ENCODE results near the gene DDX56. TPM values are rescaled to one million over a fixed set of nuclear protein-coding genes. Genes with fewer than 3 reads are reported as not detected.

Gene DDX56
- total and polyA plus RNA-seq, 2 of the 13 experiments (the other 11 are each of a cell fraction or from before 2014, with no cell fraction given), result 82.6 to 120 TPM

DNA sequence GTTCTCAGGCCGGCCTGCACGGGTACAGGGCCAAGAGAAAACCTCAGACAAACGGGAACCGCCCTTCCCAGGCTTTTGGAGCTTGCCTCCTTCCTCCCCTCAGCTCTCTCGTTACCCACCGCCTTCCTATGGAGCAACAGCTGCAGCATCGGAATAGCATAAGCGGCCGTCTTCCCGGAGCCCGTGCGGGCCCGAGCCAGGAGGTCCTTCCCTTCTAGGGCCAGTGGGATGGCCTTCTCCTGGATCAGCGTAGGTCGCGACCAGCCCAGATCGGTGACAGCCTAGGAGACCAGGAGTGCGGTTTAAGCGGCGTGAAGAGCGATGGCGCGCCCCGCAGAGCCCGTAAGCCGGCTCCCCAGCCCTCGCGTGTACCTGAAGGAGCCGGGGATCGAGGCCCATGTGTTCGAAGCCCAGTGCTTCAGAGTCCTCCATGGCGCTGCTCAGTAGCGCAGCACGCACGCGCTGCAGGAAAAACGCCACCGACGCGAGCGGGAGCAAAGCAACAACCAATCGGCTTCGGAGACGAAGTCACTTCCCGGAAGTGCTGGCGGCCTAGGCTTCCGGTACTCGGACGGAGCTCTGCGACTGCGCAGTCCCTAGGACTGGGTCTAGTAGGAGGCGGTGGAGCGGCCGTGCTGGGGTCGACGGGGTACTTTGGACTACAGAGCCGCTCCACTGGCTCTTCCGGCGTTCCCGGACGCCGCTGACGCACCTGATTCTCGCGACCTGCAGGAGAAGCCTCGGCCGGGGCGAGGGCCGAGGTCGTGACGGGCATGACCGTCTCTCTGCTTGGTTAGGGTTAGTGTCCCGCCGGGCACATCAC, at the start of gene DDX56 (continued):
- TF ChIP-seq, protein P1, sequence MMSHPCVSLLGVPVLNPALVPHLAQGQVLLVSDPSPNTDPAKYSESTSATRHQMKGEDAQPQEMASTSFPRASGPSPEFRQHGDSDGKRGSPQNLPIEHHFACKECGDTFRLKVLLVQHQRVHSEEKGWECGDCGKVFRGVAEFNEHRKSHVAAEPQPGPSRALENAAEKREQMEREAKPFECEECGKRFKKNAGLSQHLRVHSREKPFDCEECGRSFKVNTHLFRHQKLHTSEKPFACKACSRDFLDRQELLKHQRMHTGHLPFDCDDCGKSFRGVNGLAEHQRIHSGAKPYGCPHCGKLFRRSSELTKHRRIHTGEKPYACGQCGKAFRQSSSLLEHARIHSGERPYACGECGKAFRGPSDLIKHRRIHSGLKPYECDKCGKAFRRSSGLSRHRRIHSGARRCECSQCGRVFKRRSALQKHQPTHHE (CRISPR knock-in tag; IDR thresholded peaks at IDR 0.05; ENCODE audit: borderline replicate concordance), result peak; percentile 63; the same call in 1 of the 2 replicates
- peak; percentile 94 for TF ChIP-seq SALL1 (CRISPR knock-in tag; IDR thresholded peaks at IDR 0.05)
- TF ChIP-seq KLF13 (CRISPR knock-in tag; IDR thresholded peaks at IDR 0.05), result 0 out of 2 replicates have a peak, but pooled peaks have one; percentile 79
- TF ChIP-seq, protein P2, sequence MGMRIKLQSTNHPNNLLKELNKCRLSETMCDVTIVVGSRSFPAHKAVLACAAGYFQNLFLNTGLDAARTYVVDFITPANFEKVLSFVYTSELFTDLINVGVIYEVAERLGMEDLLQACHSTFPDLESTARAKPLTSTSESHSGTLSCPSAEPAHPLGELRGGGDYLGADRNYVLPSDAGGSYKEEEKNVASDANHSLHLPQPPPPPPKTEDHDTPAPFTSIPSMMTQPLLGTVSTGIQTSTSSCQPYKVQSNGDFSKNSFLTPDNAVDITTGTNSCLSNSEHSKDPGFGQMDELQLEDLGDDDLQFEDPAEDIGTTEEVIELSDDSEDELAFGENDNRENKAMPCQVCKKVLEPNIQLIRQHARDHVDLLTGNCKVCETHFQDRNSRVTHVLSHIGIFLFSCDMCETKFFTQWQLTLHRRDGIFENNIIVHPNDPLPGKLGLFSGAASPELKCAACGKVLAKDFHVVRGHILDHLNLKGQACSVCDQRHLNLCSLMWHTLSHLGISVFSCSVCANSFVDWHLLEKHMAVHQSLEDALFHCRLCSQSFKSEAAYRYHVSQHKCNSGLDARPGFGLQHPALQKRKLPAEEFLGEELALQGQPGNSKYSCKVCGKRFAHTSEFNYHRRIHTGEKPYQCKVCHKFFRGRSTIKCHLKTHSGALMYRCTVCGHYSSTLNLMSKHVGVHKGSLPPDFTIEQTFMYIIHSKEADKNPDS (CRISPR knock-in tag; IDR thresholded peaks at IDR 0.05), result no peak
- TF ChIP-seq, protein P3, sequence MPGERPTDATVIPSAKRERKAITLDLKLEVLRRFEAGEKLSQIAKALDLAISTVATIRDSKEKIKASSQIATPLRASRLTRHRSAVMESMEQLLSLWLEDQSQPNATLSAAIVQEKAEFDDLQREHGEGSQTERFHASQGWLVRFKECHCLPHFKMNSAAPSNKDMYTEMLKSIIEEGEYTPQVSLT (CRISPR knock-in tag; IDR thresholded peaks at IDR 0.05; ENCODE audit: borderline replicate concordance, low read depth), result 0 out of 2 replicates have a peak, but pooled peaks have one; percentile 76
- no peak for TF ChIP-seq MTA3 (CRISPR knock-in tag; IDR thresholded peaks at IDR 0.05)
- TF ChIP-seq SP5 (CRISPR knock-in tag; IDR thresholded peaks at IDR 0.05; ENCODE audit: borderline replicate concordance, low read depth), result no peak
- TF ChIP-seq RFX1 (IDR thresholded peaks at IDR 0.05), result no peak
- TF ChIP-seq ZSCAN12 (CRISPR knock-in tag; IDR thresholded peaks at IDR 0.05), result peak; percentile 96; the same call in 1 of the 2 replicates
- TF ChIP-seq RBM39 (IDR thresholded peaks at IDR 0.05; ENCODE audit: low read depth, low read length, poor library complexity, severe bottlenecking), result peak; percentile 81
- TF ChIP-seq ZKSCAN1 (IDR thresholded peaks at IDR 0.05; ENCODE audit: low read length), result no peak
- TF ChIP-seq, protein P4, sequence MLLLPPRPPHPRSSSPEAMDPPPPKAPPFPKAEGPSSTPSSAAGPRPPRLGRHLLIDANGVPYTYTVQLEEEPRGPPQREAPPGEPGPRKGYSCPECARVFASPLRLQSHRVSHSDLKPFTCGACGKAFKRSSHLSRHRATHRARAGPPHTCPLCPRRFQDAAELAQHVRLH (CRISPR knock-in tag; IDR thresholded peaks at IDR 0.05; ENCODE audit: borderline replicate concordance, low read depth), result peak; percentile 64; the same call in 1 of the 2 replicates
- peak; percentile 92 for TF ChIP-seq ZNF350 (CRISPR knock-in tag; IDR thresholded peaks at IDR 0.05; ENCODE audit: borderline replicate concordance, low read depth)
- no peak; the same call in 1 of the 2 replicates for TF ChIP-seq ZNF577 (CRISPR knock-in tag; IDR thresholded peaks at IDR 0.05; ENCODE audit: borderline replicate concordance, low read depth)
- no peak for TF ChIP-seq ZNF496 (CRISPR knock-in tag; IDR thresholded peaks at IDR 0.05; ENCODE audit: insufficient replicate concordance)
- peak; percentile 89 for TF ChIP-seq POLR2AphosphoS5 (IDR thresholded peaks at IDR 0.05; ENCODE audit: low read depth, low read length)
- no peak for TF ChIP-seq NR3C1 (CRISPR knock-in tag; IDR thresholded peaks at IDR 0.05)
- TF ChIP-seq, protein P5, sequence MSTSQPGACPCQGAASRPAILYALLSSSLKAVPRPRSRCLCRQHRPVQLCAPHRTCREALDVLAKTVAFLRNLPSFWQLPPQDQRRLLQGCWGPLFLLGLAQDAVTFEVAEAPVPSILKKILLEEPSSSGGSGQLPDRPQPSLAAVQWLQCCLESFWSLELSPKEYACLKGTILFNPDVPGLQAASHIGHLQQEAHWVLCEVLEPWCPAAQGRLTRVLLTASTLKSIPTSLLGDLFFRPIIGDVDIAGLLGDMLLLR (CRISPR knock-in tag; IDR thresholded peaks at IDR 0.05), result 0 out of 2 replicates have a peak, but pooled peaks have one; percentile 72
- peak; percentile 85; the same call in 1 of the 2 replicates for TF ChIP-seq BRD4 (CRISPR knock-in tag; IDR thresholded peaks at IDR 0.05)
- TF ChIP-seq, protein P6, sequence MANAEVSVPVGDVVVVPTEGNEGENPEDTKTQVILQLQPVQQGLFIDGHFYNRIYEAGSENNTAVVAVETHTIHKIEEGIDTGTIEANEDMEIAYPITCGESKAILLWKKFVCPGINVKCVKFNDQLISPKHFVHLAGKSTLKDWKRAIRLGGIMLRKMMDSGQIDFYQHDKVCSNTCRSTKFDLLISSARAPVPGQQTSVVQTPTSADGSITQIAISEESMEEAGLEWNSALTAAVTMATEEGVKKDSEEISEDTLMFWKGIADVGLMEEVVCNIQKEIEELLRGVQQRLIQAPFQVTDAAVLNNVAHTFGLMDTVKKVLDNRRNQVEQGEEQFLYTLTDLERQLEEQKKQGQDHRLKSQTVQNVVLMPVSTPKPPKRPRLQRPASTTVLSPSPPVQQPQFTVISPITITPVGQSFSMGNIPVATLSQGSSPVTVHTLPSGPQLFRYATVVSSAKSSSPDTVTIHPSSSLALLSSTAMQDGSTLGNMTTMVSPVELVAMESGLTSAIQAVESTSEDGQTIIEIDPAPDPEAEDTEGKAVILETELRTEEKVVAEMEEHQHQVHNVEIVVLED (CRISPR knock-in tag; IDR thresholded peaks at IDR 0.05; ENCODE audit: borderline replicate concordance), result peak; percentile 90
- TF ChIP-seq, protein P7, sequence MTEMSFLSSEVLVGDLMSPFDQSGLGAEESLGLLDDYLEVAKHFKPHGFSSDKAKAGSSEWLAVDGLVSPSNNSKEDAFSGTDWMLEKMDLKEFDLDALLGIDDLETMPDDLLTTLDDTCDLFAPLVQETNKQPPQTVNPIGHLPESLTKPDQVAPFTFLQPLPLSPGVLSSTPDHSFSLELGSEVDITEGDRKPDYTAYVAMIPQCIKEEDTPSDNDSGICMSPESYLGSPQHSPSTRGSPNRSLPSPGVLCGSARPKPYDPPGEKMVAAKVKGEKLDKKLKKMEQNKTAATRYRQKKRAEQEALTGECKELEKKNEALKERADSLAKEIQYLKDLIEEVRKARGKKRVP (CRISPR knock-in tag; IDR thresholded peaks at IDR 0.05), result no peak

Data from HepG2 (cell line).